IPS-11a (cell line): ENCODE results near the gene THSD4.
"Not testable (repeated sequence)": the region's sequence is repeated elsewhere in the genome, so short reads cannot be mapped to it uniquely, and the experiment has no call there.

Source experiments
- H3K4me3 ChIP-seq: one replicate; pipeline ENCODE4 v1.5.1; 2013; ENCODE audit warnings: low read depth, low read length, control low read depth

The THSD4 gene

DNA sequence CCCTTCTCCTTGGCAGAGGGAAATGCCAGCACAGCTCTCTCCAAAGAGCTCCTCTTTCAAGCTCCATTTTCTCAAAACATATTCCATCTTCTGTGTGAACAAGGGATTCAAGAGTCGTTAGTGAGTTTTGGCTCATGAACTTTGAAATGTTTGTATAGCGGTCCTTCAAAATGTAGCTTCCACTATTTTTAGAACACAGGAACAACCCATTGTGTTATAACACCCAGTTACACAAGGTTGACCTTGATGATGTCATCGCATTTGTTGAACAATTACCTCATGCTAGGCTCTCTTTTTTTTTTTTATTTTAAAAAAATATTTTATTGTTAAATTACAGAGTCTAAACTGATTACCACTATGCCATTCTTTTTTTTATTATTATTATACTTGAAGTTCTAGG lies 251.7 kb downstream of the THSD4 start:
- no peak overlapping the region for H3K4me3 ChIP-seq

DNA sequence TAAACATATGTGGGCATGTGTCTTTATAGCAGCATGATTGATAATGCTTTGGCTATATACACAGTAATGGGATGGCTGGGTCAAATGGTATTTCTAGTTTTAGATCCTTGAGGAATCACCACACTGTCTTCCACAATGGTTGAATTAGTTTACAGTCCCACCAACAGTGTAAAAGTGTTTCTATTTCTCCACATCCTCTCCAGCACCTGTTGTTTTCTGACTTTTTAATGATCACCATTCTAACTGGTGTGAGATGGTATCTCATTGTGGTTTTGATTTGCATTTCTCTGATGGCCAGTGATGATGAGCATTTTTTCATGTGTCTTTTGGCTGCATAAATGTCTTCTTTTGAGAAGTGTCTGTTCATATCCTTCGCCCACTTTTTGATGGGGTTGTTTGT lies 252.5 kb downstream of the THSD4 start:
- H3K4me3 ChIP-seq: not testable (repeated sequence)

DNA sequence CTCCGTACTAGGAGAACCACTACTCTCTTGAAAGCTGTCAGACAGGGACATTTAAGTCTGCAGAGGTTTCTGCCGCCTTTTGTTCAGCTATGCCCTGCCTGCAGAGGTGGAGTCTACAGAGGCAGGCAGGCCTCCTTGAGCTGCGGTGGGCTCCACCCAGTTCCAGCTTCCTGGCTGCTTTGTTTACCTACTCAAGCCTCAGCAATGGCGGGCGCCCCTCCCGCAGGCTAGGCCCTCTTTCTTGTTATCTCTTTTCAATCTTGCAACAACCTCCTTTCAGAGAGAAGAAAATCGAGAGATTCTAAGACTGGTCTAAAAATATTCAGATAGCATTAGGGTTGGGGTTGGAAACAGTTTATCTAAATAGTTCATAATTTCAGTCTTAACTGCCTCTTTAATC lies 257.5 kb downstream of the THSD4 start:
- H3K4me3 ChIP-seq: not testable (repeated sequence)

DNA sequence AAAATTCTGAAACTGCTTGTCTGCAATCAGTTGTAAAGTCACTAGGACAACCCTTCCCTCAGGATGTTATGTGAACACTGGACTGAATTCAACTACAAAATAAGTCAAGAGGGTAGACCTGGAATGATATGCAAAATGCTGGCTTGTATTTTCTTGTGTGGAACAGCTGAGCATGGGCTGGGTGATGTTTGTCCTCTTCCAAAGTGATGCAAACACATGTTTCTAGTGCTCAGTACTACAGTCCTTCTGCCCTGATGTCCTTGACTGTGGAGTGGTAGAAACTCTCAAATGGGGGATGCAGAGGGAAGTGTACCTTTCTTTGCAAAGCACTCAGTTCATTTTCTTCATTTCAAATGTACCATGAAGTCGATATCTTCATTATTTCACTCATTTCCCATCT lies 258.6 kb downstream of the THSD4 start:
- no peak overlapping the region for H3K4me3 ChIP-seq

DNA sequence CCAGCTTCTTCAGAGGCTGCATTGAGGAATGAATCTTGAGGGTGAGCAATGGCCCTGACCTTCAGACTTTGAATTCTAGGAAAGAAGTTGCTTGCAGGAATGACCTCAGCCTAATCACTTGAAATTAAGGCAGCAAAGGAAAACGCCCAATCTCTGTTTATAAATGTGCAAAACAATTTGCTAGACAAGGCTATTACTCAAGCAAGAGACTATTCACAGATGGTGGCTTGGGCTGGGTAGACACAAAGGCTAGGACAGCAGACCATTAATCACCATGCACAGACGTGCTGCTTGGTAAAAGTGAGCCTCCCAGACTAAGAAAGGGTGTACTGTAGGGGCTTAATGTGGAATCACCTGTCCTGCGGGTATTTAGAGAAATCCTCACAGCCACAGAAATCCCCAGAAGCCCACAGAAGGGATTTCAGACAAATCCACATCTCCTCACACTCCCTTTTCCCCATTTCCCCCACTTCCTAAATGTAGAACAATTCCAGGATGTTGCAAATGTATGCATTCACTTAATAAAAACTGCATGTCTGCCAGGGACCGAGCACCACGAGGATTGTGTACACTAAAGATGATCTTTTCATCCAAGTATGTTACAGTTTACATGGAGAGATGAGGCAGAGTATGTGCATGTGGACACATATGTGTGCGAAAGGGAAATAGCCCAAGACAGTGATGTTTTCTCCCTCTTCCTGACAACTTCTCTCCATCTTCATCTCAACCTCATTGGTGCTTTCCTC lies 259.5 kb downstream of the THSD4 start:
- H3K4me3 ChIP-seq: no peak overlapping the region

DNA sequence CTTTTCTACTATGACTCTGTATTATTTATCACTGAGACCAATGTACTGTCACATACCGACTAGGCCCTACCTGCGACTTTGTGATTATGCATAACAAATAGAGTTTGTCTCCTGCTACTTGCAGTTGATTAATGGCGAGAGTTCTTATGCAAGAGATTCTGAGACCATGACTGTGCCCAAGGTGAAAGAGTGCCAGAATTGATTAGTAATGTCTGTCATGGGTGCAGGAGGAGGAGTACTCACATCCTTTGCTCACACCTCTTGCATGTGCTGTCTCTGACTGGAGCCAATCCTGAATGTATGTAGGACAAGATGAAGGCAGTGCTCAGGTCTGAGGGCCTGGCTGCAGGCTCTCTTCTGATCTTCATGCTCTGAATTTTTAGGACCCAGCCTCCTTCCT lies 260.7 kb downstream of the THSD4 start:
- no peak overlapping the region for H3K4me3 ChIP-seq

DNA sequence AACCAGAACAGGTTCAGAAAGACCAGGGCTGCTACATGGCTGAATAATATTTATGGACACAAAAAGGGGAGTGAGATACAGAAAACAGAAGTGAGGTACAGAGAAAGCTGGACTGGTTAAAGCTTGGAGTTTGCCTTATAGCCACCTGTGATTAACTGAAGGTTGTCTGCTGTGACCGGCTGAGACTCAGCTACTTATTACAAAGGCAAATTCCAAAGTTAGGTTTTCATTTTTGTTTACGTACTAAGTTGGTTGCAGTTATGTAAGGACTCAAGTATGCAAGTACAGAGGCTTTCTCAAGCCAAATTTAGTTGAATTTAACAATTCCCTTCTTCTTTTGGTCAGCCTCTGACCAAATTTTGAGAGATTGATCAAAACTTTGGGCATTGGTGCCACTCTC lies 264.6 kb downstream of the THSD4 start:
- no peak overlapping the region for H3K4me3 ChIP-seq

DNA sequence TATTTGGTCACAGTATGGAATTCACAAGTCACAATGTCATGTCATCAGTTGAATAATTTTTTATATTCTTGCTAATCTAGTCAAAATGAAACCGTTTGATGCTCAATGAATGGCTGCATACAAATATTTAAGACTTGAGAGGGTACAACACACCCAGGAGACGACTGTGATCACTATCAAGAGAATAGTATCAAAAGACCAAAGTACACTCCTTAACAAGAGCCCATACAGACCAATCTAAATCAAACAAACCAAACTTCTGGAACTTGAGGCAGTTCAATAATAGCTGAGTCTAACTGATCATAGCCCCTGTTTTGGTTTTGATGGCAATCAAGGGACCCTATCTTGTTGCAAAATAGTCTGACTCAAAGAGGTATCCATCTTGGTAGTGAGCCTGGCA lies 265.1 kb downstream of the THSD4 start:
- H3K4me3 ChIP-seq: no peak overlapping the region

DNA sequence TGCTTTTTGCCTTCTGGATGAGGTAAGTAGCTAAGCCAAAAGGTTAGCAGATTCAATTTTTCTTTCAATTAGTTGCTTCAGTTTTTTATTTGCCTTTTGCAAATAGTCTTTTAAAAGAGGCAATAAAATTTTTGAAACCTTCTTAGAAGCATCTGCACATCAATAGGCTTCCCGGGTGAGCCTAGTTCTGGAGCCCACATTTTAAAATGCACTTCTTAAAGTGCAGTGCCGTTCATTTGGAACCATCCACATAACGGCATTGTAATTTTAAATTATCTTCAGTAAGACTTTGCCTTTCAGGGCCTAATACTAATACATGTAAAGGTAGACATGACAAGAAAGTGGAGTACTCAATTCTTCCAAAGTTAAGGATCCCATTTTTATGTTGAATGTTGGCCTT lies 269.2 kb downstream of the THSD4 start:
- no peak overlapping the region for H3K4me3 ChIP-seq

DNA sequence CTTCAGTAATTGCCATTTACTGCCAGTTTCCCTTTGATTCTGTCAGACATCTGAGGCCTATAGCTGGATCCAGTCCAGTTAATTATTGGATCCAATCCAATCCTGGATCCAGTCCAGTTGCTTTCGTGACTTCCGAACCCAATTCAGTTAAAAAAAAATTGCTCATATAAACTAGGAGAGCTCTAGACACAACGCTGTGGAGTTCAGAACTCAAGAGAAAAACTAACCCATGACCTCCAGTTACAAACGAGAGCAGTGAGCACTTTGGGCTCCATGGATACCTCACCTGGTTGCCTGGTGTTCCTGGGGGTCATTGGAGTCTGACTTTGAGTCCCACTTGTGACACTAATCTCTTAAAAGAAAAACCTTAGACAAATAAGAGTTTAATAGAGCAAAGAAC lies 269.8 kb downstream of the THSD4 start:
- no peak overlapping the region for H3K4me3 ChIP-seq

DNA sequence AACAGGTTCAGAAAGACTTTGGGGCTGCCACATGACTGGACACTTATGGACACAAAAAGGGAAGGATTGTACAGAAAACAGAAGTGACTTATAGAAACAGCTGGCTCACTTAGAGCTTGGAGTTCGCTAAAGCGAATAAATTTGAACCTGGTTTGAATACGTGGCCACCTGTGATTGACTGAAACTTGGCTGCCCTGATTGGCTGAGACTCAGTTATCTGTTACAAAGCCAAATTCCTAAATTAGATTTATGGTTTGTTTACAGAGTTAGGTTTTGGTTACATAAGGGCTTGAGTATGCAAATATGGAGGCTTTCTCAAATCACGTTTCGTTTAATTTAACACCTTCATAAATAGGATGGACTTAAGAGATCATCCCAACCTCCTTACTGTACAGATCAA lies 270.2 kb downstream of the THSD4 start:
- no peak overlapping the region for H3K4me3 ChIP-seq

DNA sequence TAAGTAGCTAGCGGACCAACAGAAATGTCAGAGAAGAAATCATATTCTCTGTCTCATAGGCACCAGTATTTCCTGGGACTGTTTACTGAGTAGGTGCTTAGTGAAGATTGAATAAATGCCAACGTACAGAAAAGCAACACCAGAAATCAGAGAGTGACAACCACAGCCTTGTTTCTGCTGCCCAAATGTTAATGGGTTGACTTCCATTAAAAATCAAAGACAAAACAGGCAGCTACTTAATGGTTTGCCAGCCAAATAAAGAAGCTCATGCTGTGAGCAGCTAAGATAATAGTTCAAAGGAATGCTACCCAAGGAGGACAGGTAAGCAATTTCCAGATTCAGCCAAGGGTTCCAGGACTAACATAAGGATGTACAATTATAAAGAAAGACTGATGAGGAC lies 270.7 kb downstream of the THSD4 start:
- H3K4me3 ChIP-seq: no peak overlapping the region

DNA sequence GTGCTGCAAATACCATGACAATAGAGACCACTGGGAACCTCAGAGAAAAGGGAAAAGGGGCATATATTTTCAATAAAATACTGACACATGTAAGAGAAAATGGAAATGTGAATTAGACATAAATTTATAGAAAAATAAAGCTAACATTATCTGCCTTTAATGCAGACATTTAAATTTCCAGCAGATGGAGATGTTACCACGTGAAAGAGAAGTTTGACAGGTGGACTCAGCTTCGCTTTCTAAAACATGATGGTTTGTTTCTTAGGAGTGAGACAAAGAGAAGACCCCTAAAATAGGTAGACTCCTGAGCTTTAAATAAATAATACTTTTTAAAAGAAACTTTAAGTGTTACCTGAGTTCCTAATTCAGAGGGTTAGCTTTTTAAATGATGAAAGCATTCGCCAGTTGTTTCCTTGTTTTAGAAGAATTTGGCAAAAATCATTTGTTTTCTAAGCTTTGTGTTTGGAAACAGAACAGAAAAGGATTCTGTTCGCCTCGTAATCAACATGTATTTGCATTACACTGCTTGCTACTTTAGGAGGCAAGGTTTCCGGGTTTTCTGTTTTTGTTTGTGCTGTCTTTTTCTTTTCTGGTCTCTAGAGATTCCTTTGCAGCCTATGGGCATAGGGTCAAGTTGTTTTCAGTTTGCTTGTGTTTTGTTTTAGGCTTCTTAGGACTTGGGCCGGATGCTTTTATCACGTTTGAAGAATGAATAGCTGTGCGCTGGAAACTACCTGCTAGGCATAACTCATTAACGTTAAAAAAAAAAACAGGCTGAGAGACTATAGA lies 271.4 kb downstream of the THSD4 start:
- no peak overlapping the region for H3K4me3 ChIP-seq

DNA sequence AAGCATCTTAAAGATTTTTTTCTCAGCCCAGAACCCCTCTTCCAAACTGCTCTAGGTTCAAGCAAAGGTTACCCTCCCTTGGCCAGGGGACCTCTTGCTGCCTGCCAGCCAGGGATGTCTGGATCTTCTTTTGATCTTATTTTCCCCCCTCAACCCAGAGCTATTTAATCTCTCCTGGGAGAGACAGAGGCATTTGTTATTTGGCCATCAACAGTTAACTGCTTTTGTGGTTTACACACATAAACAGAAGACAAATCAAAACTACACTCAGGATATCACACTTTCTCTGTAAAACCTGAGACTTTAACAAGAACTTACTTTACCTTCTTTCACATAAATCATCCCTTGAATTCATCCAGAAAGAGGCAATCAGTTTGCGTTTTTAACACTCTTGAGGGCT lies 272.5 kb downstream of the THSD4 start:
- H3K4me3 ChIP-seq: no peak overlapping the region

DNA sequence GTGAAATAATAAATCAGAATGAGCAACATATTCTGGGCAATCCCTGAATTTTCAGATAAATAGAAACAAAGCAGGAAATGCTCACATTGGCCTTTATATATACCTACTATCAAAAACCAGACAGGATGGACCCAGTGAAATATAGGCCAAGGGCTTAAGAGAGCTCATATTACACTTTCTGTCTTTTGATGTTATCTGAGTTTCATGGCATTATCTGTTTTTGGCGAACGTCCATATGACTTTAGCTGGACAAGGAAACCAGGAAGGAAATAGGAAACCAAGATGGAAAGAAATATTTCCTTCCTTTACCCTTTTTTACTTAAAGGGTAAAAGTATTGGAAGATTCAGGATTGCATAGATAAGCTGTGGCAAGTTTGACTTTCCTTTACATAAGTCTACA lies 274.8 kb downstream of the THSD4 start:
- no peak overlapping the region for H3K4me3 ChIP-seq

DNA sequence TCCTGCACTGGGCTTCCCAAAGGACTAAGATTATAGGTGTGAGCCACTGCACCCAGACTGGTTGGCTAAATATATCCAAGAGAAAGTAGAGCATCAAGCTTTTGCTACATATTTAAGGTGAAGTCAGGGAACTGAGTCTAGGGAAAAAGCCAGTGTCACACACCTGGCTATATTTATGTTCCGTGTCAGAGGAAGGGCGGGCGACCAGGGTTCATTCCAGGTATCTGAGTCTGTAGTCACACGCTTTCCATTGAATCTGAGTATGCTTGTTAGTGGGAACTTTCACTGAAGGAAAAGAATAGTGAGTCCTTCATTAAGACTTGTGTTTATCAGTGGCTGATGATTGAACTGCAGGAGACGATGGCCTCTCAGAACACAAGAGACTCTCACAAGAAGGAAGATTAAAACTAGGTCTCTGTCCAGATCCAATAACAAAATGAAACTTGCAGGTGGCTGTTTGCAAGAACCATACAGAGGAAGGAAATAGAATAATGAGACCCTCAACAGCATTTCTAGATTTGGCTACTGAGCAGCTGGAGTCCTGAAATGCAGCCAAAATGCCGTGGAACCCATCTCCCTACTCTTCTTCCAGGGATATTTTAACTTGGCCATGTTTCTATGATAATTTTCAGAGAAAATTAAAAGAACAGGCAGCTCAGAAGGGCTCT lies 276.3 kb downstream of the THSD4 start:
- H3K4me3 ChIP-seq: no peak overlapping the region

DNA sequence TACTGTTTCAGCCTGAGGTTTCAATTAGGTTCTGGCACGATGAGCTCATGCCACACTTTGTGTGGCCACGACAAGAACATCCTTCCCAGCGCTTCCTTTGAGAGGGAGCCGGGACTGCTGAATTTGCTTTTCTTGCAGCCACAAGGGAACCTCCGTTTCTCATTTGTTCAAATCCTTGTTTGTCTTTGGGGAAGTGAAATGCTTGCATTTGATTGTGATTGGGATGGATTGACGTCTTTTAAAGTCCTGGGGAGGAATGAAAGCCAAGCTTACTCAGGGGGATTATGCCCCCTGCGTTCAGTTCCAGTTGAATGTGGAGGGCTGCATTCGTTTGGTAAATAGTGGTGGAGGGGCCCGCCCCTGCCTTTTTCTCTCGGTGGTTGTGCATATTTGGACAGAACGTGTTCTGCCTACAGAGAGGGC lies 277.6 kb downstream of the THSD4 start:
- no peak overlapping the region for H3K4me3 ChIP-seq

DNA sequence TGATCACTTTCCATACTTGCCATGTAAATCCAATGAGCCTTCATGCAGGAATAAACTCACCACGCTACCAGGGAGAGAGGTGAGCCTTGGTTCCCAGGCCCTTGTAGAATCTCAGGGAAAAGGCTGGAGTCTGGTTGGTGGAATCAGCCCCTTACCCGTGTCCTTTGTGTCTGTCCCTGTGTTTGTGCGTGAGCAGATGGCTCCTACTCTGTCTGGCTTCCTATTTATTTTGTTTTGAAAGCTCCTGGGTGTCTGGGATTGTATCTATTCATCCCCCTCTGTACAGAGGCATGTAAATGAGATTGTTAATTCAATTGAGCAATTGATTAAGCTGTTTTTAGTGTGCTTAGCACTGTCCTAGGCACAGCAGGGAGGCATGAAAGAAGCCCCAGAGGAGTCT lies 278.1 kb downstream of the THSD4 start:
- no peak overlapping the region for H3K4me3 ChIP-seq

DNA sequence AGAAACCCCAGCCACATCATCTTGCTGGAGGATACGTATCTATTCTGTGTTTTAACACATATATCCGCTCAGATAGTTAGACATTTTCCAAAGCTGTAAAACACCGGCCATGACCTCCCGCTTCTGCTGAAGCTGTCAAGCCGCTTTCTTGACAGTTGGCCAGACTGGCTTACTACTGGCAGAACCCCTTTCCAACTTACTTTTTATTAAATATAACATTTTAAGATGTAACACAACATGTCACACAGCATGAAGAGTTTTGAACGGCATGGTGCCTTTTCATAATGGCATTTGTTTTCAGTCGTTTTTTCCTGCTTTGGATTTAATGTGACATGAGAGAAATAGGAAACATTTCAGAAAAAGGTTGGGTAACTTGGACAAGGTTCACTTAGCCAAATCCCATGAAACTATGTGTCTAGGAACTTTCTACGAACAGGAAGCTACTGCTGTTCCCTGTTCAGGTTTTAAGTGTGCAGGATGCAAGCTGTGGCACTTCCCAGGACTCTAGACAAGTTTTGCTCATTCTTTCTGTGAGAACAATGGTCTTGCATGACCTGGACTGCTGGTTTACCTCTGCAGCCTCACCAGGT lies 281.4 kb downstream of the THSD4 start:
- no peak overlapping the region for H3K4me3 ChIP-seq

DNA sequence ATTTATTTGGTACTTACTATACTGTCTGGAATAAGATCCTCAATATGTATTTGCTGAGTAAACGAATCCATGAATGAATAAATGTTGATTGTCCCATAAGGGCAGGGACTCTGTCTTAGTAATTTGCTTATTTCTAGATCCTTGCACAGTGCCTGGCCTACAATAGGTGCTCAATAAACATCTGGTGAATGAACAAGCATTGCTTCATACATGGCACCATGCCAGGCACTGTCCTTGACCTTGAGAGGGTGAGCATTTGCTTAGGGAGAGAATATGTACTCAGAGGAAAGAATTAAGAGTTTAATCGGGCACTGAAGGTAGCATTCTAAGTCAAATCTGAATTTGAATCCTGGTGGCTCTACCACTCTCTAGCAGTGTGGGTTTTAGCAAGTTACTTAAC lies 282.1 kb downstream of the THSD4 start:
- no peak overlapping the region for H3K4me3 ChIP-seq

DNA sequence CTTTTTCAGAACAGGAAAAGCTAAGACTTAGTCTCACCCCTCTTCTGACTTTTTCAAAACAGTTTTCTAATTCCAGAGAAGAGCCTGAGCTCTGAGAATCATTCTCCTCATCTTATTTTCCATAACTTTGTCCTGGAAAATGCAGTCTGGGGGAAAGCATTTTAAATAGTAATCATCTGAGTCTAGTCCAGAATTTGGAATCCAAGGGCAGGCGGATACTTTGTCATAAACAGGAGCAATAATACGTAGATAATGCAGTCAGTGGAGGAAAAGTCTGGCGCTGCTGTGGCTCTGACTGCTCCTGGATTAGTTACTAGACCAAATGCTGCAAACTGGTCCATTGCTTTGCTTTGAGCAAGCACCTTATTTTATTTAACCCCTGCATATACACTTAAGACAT lies 285.0 kb downstream of the THSD4 start:
- H3K4me3 ChIP-seq: no peak overlapping the region

DNA sequence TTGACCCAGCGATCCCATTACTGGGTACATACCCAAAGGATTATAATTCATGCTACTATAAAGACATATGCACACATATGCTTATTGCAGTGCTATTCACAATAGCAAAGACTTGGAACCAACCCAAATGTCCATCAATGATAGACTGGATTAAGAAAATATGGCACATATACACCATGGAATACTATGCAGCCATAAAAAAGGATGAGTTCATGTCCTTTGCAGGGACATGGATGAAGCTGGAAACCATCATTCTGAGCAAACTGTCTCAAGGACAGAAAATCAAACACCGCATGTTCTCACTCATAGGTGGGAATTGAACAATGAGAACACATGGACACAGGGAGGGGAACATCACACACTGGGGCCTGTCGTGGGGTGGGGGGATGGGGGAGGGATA lies 286.5 kb downstream of the THSD4 start:
- H3K4me3 ChIP-seq: not testable (repeated sequence)
